Fibroblast of peridontal ligament (primary cell): ENCODE measurements around the gene C1orf167.
A peak's percentile ranks its signal among the peaks of the same experiment; 100 is the strongest.

Experiments
- DNase-seq: peaks from one replicate; pipeline ENCODE4 v3.0.0-alpha.2; 2010; ENCODE audit errors: extremely low read depth

Gene C1orf167

DNA sequence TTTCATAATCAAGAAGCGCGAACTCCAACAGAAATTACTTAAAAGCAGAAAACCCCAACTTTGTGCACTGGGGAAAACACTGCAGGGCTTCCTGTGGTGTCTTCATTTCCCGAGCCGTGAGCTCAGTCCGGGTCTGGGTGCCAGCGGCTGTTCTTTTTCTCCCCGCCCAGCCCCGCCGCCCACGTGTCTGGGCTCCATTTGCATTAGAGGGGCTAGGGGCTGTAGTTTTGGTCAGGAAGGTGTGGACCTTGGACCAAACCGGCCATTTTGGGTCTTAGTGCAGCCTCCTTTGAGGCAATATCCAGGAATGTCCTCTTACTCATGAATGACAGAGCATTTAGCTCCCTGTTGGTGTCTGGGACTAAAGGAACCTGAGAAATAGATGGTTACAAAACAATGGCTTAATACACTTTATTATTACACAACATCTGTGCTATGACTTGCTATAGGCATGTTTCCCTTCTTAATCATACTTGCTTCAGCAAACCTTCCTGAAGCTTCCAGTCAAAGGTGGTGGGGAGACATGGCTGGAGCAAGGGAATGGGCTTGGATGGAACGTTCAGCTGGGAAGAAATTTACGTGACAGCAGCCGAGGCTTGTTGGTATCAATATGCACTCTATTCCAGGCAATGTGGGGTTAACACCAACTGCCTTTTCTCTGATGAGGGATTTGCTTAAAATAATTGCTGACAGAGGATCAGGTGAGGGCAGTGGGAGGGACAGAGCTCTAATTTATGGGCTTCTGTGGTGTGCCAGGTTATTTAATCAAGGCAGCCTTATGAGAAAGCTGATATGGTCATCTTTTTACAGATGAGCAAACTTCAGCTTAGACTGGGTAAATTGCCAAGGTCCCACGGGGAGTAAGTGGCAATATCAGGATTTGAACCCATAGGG is 25.0 kb upstream of the C1orf167 start:
- DNase-seq = peak; percentile 69

DNA sequence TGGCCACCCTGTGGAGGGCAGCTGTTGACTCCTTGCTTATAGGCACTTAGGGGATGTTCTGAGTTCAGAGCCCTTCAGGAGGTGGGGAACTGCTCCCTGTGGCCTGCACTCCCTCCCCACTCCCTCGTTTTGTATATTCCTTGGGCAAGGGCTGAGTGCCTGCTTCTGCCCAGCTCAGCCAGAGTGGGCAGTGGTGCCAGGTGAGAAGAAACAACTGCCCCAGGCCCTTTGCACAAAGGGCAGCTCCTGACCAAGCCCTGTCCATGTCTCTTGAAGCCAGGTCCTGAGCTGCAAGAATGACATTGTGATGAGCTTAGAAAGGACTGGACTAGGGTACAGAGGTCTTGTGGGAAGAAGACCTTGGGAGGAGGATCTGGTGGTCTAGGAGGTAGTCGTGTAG is 23.9 kb upstream of the C1orf167 start:
- no peak for DNase-seq

DNA sequence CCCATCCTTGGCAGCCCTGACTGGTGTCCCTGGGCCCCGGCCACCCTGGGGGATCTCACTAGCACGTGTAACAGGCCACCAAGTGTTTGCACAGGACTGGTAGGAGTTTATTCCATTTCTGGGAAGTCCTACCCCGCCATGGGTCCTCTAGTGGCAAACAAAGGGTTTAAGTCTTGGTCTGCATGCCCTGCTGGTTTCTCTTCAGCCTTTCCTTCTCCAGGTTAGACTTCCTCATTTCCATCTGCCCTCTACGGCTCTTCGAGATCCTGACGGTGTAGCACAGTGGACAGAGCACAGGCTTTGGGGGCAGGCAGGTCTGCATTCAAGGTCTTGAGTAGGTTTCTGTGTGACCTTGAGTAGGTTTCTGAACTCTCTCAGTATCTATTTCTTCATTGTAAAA is 23.2 kb upstream of the C1orf167 start:
- DNase-seq = no peak

DNA sequence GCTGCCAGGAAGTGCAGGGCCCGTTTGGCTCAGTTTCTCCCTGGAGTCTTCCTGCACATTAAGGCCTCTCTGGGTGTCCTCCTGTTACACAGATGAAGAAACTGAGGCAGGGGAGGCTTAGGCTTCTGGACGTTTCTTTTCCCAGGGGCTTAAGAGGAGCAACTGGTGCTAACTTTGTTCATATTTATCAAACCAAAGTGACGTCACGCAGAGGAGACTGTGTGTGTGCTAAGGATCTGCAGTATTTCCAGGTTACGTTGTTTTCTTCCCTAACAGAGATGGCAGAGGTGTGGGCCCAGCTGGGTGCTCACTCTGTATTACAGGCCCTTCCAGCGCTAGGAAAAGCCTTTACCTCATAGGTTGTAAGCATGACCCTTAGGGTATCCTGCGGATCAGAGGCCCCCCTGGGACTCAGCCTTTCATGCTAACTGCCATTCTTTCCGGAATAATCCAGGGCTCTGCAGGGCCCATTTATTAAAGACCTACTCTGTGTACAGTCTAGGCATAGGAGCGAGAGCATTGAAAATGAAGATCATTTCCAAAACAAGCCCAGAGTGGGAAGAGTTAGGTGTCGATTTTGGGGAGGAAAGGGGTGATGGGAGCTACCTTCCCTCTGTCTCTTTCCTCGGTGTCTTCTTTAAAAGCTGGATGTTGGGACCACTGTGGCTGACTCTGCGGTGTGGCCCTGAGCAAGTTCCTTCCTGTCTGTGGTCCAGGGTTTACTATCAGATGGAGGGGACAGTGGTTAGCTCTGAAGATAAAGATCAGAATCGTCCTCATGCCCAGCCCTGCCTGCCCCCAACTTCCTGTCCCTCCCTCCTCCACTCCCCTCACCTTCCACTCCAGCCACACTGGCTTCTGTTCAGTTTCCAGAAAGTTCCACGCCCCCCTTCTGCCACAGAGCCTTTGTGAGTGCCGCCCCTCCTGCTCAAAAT is 21.5 kb upstream of the C1orf167 start:
- DNase-seq = no peak

- no peak for DNase-seq
Measured at GRCh38 chr1:11741482-11741881, 20.5 kb upstream of the C1orf167 start.

GRCh38 chr1:11741919-11742558 is 20.0 kb upstream of the C1orf167 start:
- peak; percentile 28 for DNase-seq

- no peak for DNase-seq
Measured at GRCh38 chr1:11744287-11744686, 17.7 kb upstream of the C1orf167 start.

DNA sequence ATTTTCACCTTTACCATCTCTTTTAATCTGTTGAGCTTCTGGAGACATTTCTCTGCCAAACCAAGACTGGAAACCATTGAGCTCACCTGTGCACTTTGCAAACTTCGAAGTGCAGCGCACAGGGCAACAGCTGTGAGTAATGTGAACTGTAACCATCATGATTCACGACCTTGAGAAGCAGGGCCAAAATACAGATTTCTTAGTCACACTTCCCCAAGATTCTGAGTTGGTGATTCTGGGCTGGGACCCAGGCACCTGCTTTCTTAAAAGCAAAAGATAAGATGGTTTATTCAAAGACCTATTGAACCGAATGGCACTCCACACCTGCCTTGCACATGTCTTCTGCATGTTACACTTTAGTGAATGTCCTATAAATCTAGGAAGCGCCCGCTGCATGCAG is 15.9 kb upstream of the C1orf167 start:
- DNase-seq = no peak

- no peak for DNase-seq
Measured at GRCh38 chr1:11746795-11747487, 15.1 kb upstream of the C1orf167 start.

DNA sequence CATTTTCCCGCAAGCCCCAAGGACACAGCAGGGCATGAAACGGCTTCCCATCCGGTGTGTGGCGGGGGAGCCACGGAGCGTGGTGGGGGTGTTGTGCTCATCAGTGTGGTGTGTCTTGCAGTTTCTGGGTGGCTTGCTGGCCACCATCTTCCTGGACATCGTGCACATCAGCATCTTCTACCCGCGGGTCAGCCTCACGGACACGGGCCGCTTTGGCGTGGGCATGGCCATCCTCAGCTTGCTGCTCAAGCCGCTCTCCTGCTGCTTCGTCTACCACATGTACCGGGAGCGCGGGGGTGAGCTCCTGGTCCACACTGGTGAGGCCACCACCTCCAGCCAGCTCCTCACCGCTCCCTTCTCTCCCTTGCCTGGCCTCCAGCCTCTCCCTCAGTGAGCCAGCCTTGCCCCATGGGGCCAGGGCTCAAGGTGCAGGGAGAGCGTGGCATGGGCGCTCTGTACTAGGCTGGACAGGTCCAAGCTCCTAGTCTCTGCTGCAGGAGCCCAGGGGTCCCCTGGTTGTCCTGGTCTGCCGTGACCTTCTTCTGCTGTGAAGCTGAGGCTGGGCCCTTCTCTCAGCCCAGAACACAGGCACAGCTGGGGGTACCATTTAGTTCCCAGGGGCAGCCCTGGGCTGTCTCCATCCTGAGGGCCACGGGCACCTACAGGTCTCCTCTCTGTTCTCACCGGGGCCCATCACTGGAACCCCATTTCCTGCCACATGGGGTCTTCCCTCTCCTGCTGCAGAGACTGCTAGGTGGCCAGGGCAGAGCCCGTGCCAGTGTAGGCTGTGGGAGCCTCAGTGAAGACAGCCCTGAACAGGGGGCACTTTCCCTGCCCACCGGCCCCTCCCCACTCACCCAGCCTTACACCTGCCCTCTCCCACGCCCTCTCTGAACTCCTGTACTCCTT is 13.4 kb upstream of the C1orf167 start:
- DNase-seq = no peak

- no peak for DNase-seq
Measured at GRCh38 chr1:11749203-11749689, 12.7 kb upstream of the C1orf167 start.

DNA sequence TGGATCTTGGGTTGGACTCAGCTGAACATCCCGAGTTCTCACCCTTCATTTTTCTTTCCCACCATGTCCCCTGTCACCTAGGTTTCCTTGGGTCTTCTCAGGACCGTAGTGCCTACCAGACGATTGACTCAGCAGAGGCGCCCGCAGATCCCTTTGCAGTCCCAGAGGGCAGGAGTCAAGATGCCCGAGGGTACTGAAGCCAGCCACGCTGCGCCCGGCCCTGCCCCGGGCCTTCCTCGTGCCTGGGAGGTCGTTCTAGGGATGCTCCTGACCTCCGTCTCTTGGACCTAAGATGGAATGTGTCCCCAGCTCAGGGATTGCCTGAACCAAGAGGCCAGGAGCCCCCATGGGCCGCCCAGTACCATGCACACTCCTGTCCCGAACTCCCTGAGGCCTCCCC is 12.0 kb upstream of the C1orf167 start:
- DNase-seq = no peak

- DNase-seq = no peak
Measured at GRCh38 chr1:11751087-11751486, 10.9 kb upstream of the C1orf167 start.

DNA sequence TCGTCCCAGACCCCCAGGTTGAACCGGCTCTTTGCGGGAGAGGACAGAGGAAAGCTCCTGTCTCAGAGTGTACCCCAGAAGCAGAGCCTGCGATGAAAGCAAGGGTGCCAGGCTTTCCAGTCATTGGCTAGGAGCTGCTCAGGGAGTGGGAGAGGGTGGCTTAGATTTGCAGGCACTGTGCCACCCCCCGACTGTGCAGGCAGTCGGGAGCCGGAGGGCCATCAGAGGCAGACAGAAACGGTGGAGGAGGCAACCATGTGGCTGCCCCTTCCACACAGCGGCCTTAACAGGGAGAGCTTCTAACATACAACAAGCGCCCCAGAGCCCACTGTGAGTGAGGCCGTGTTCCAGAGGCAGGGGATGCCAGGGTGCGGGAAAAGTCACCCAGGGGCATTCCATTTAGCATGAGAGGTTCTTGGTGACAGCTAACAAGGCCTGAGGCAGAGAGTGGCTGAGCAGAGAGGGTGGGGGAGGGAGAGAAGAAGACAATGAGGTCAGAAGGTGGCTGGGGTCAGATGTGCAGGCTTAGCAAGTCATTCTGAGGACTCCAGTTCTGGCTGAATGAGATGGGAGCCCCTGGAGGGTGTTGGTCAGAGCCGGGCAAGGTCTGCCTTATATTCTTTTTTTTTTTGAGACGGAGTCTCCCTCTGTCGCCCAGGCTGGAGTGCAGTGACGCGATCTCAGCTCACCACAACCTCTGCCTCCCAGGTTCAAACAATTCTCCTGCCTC is 9.5 kb upstream of the C1orf167 start:
- DNase-seq = no peak

- no peak for DNase-seq
Measured at GRCh38 chr1:11753555-11754208, 8.3 kb upstream of the C1orf167 start.

- no peak for DNase-seq
Measured at GRCh38 chr1:11757047-11757446, 4.9 kb upstream of the C1orf167 start.

GRCh38 chr1:11759791-11760190 is 2.2 kb upstream of the C1orf167 start:
- no peak for DNase-seq

DNA sequence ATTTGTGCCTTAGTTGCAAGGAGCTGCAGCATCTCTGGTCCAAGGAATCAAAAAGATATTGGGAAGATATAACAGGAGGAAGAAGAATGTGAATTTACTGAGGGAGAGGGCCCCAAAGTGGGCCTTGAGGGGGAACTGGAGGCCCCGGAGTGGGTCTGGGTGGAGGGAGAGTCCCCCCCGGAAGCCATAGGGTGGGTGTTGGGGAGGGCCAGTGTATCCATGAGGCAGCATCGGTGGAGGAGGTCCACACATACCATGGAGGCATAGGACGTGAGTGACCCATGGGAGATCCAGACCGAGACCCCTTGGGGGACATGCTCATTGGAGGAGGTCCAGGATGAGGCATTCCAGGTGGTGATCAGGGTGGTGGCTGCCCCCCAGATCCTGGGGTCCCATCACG is 708 bp upstream of the C1orf167 start:
- DNase-seq = no peak

DNA sequence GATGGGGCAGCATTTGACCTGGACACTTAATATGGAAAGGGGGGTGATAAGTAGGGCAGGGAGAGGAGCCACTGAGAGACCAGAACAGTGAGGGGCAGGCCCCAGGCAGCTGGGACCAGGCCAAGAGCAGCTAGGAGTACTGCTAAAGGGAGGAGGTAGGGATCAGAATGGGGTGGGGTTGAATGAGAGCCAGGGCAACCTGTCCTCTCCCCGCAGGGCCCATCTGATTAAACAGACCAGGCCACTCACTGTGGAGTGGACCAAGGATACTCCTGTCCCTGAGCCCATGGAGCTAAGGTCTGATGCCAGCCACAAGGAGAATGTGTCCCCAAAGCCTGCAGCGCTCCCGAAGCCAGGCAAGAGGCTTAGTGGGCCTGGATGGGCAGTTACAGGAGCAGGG is 2.1 kb downstream of the C1orf167 start:
- no peak for DNase-seq
